Measurements from ENCODE around the gene ZFYVE21.

ZFYVE21 gene

DNA sequence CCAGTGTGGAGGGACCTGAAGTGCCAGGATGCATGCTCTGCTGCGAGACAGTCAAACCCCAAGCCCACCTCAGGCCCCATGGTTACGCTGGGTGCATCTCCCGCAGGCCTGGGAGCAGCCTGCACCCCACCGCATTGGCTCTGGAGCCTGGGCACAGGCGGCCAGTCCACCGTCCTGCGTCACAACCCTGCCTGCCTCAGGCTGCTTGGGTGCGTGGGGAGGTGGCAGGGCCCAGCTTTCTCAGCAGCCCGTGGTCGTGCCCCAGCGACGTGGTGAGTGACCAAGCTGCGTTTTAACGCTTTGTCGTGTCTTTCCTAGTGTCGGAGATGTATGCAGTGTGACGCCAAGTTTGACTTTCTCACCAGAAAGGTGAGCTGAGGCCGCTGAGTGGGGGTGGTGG is 10.9 kb downstream of the ZFYVE21 start:
- no peak for DNase-seq

DNA sequence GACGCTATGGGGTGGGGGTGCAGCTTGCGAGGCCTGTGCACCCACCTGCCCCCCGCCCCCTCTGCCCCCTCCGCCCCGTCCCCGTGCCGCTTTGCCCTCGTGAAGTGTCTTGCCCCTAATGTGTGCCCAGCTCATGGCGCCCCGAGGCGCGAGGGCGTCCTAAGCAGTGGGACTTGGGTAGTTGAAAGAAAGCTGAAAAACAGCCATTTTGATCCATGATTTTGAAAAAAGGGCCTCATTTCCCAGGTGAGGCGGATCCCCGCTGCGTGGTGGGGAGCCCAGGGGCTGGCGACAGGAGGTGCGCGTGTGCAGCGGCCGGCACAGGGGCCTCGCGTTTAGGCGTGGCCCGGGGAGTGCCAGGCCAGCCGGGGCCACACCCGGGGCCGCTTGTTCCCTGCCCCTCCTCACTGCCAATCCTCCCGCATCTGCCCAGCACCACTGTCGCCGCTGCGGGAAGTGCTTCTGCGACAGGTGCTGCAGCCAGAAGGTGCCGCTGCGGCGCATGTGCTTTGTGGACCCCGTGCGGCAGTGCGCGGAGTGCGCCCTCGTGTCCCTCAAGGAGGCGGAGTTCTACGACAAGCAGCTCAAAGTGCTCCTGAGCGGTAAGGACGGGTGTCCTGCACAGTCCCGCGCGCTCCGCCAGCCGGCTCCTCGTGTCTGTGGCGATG is 11.8 kb downstream of the ZFYVE21 start:
- DNase-seq: no peak

DNA sequence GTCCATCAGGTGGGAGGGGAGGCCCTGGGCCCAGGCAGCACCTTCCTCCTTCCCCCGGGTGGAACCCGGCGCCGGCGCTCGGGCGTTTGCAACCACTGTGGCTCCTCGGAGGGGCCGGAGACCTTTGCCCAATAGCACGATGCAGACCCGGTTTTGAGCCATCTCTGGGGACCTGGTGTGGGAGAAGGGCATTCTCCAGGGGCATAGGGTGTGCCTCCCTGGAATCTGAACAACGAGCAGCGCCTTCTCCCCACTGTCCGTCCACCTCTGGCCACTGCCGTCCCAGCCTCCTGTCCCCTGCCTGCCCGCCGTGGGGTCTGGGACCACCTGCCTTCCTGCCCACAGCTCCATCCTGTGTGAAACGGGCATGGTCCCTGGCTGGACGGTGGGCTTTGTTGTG is 12.5 kb downstream of the ZFYVE21 start:
- no peak for DNase-seq

DNA sequence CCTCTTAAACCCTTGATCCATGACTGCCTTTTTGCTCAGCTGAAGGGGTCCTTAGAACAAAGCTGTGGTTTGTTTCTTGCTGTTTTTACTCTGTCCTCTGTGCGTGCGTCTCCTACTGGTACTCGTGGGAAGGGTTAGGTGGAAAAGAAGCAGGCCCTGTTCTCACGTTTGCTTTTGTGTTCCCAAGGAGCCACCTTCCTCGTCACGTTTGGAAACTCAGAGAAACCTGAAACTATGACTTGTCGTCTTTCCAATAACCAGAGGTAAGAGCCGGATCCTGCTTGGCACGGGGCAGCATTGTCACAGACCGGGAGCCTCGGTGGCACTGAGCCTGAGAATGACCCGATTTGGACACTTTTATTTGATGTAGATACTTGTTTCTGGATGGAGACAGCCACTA is 13.1 kb downstream of the ZFYVE21 start:
- DNase-seq: no peak

DNA sequence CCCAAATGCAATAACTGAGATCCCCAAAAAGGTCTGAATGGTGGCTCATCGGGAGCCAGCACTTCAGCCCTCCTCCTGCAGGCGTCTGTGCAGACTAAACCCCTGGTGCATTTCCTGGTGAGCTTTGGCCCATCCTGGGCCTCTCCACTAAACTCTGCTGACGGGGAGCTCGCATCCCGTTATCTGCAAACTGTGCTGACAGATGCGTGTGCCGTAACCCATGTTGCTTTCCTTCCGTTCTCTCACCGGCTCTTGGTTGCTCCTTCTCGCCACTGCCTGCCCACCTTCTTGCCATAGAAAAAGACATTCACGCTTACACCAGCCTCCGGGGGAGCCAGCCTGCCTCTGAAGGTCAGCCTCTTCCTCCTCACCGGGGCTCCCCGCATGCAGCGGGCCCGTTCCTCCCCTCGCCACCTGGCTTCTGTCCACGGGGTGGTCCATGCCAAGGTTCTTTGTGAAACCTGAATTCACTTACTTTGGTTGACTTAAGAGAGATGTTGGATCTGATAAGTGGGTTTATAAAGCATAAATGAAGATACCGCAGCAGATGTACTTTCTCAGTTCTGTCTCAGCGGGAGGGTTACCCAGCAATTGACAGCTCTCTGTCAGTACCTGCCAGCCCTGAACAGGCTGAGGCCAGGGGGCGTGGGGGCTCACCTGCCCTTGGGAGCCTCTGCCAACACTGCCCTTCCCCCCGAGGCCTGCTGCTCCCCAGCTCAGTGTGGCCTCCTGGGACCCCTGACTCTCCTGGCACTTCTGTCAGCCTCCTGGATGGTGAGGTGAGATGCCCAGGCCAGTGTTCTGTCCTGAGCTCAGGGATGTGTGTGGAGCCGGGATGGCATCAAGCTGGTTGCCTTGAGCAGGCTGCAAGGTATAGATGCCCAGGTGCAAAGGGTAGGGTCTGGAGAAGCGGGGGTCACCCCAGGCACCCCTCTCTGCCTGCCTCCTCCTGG is 14.2 kb downstream of the ZFYVE21 start:
- no peak for DNase-seq

DNA sequence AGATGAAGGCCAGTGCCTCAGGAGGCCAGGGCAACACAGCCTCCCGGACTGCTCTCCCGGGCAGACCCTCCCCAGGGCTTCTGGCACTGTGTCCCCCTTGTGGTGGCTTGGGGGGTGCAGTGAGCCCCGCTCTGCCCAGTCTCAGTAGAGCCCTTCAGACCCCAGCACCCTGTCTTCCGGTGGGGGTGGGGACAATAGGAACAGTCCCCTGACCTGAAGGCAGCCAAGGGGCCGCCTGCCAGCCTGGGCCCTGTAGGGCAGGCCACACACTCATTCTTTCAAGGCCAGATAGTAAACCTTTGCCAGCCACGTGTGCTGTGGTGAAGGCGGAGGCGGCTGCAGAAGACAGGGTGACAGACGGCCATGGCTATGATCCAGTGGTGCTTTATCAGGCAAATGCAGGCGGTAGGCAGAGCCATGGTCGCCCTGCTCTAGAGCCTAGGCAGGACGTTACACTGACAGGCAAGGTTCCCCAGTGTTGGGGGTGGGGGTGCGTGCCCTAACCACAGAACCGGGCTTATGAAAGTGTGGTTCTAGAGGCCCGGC is 15.0 kb downstream of the ZFYVE21 start:
- DNase-seq: no peak

DNA sequence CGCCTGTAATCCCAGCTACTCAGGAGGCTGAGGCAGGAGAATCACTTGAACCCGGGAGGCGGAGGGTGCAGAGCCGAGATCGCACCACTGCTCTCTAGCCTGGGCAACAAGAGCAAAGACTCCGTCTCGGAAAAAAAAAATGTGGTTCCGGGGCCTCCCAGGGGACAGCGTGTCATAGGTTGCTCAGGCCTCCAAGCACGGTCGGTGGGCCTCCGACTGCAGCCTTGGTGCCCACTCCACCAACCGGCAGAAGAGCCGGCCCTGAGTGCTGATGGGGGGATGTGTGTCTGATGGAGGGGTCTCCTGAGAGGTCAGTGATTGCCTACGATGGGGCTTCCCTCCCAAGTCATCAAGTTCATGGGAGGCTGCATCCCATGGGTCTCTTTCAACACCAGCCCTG is 15.9 kb downstream of the ZFYVE21 start:
- no peak for DNase-seq

DNA sequence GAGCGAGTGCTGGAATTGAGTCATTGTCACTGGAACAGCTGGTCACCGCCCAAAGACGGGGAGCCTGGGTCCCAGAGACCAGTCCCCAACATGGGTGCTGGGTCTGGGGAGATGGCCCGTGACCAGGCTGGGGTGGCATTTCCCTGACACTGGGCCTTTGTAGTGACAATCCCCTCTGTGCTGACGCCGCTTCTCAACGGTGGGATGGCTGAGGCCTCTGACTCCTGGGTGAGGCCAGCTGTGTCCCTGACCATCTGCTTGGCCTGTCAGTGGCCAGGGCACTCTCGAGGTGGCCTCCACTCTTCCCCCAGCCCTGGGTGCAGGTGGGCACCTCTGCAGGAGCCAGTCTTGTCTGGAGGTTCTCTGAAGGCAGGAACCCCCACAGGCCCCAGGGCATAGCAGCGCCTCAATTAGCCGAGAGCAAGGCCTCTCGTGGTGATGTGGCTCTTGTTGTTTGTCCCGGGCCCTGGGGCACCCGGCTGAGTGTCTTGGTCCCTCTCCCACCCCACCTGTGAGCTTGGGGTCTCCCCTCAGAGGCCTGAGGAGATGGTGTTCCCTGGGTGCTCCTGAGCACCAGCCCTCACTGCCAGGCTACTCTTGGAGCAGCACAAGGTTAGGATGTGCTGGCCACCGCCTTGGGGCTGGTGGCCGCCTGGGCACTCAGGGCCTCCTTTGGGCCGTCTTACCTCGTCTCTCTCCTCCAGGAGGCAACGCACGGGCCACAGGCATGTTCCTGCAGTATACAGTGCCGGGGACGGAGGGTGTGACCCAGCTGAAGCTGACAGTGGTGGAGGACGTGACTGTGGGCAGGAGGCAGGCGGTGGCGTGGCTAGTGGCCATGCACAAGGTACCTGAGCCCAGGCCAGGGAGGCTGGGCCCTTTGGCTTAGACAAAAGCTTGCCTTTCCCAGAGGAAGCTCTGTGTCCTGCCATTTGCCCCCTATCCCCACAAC is 16.6 kb downstream of the ZFYVE21 start:
- no peak for DNase-seq

DNA sequence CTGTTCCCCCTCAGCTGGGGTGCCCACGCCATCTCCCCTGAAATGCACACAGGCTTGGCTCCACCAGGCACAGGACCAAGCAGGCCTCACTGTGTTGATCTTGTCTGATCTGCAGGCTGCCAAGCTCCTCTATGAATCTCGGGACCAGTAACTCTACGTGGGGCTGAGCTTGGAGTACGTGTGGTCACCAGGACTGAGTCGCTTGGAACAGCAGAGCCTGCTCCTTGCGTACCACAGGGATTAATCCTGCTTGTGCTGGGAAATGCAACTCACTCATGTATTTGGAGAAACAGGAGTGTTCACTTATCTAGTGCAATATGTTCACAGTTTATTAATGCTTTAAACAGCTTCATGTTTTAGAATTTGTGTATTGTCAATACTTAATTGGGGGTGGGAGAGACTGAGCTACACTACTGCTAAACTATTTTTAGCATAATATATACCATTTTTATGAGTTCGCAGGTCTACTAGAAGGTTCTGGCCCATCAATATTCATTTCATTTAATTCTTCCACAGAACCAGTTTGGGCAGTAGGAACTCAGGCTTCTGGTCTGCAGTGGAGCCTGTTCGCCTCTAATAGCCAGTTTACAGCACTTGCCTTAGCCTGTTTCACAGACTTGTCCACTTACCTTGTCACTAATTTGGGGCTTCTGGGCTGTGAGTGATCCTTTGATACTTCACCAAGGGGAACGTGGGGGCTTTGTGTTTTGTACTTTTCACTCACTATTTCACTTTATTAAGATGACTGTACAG is 17.4 kb downstream of the ZFYVE21 start:
- DNase-seq: no peak

DNA sequence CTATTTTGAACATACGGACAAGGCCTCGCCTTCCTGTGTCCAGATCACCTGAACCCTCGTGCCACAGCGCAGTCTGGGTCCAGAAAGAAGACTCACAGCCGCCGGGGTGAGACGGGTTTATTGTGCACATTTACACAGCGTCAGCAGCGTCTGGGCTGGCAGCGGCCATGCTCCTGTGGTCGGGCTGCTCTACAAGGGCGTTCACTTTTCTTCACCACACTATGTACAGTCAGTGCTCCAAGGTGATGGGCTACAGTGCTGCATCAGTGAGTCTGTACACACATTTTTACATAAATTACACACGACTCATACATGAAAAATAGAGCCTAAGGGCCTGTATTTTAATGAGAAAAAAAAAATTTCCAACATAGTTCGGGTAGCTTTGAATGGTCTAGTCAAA is 18.0 kb downstream of the ZFYVE21 start:
- no peak for DNase-seq

DNA sequence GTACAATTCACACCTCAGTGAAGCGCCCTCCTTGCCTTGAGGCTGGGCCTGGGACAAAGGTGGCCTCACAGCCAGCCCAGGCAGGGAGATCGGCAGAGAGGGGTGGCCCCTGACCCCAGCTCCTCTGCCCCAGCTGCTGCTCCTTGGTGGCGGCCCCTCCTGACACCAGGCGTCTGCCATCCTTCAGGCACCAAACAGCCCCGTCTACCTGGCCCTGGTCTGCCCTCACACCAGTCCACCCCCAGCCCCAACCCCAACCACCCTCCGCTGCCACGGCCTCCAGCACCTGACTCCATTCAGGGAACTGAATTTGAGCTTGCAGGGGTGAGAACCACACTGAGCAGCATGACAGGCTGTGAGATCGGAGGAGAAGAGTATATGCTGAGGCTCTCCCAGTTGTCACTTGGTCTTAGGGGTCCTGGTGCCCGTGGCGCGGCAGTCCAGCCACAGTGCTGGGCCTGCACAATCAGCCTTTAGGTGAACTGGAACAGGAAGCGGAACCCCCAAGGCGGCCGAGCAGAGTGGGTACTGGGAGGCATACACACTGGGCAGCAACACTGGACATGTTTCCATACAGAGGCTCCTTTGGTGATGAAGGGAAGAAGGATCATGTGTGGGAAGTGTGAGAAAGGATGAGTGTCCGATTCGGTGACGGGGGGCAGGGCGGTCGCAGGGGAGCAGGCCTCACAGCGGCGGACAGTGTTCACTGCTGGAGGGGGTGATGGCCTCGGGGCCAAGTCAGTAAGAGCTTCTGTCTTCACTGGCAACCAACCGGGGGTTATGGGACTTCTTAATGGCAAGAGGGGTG is 18.7 kb downstream of the ZFYVE21 start:
- no peak for DNase-seq

DNA sequence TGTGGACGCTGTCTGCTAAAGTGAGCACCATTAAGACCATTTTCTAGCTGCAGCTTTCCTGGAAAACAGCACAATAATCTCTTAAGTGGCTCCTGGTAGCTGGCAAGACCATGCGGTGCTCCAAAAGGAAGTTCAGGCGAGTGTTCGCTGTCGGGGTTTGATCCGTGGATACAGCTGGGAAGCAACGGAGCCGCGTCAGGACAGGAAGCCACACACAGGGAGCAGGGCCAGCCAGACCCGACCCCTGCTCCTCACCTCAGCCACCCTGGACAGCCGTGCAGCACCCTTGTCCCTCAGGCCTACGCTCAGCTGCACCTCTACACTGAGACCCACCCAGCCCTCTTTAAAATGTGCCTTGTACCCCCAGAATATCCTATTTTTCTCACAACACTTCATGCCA is 19.4 kb downstream of the ZFYVE21 start:
- DNase-seq: no peak

DNA sequence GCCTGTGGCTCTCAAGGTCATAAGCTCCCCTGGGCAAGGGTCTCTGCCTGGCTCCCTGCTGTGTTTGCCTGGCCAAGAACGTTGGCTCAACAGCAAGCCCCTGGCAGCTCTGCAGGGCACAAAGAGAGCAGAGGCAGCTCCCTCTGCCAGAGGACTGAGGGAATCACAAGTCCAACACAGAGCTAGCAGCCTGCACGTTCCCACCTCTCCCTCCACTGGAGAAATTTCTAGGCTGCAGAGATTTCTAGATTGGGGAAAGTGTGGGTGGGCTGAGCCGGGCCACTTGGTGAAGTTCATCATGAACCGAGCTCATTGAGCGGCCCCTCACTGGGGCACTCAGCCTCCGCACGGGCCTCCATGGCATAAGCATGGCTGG is 19.8 kb downstream of the ZFYVE21 start:
- DNase-seq: no peak

DNA sequence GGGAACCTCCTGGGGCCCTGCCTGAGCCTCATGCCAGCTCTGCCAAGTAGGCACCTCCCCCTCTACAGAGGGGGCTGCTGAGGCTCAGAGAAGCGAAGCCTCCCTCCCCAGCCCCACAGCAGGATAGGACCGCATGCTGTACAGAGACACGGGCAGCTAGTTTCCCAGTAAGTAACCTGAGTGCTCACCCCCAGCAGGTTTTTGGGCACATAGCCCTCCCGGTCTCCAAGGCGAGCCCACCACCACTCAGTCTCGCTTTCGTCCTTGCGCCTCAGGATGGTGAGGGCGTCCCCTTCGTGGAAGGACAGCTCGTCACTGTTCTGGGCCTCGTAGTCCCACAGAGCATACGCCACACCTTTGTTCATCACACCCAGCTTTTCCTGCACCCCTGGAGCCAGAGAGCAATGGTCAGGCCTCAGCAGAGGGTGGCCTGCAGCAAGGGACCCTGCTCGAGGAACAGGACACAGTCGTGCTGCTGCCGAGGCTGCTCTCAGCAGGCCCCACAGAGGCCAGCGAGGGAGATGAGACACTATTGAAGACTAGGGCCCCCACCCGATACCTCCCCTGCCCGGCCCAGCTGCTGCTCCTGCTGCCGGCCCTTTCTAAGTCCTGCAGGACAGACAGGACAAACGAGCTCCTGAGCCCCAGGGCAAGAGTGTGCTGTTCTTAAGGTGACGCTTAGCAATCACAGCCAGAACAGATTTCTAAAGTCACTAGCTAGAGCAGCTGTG is 20.4 kb downstream of the ZFYVE21 start:
- no peak for DNase-seq

DNA sequence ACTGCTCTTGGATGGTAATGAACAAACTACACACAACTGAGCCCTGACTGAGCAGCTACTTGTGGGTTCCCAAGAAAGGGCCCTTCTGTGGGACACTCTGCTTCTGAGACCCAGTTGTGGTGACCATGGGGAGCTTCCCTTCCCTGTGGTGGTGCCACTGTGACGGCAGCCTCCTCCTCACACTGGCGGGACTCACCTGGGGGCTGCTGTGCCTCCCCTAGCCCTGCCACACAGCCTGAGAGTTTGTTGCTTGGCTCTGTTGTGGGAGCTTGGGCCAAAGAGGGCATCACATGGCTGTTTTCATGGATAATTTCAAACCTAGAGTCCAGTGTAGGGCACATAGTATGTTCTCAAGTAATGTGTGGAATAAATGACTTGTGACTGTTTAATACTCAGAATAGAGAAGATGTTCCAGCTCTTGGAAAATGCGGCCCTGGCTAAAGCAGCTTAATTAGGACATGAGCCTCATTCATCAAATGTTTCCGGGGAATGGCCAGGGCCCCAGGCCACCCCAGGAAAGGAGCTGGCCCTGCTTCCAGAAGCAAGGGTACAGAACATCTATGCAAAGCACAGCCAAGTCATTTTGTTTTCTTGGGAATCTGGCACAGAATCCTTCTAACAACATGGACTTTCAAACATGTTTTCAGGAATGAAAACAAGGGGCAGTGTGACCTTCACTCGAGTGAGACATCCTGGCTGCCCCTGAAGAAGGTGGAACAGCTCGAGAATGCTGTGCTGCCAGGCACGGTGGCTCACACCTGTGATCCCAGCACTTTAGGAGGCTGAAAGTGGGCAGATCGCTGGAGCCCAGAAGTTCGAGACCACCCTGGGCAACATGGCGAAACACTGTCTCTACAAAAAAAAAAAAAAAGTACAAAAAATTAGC is 21.2 kb downstream of the ZFYVE21 start:
- no peak for DNase-seq

DNA sequence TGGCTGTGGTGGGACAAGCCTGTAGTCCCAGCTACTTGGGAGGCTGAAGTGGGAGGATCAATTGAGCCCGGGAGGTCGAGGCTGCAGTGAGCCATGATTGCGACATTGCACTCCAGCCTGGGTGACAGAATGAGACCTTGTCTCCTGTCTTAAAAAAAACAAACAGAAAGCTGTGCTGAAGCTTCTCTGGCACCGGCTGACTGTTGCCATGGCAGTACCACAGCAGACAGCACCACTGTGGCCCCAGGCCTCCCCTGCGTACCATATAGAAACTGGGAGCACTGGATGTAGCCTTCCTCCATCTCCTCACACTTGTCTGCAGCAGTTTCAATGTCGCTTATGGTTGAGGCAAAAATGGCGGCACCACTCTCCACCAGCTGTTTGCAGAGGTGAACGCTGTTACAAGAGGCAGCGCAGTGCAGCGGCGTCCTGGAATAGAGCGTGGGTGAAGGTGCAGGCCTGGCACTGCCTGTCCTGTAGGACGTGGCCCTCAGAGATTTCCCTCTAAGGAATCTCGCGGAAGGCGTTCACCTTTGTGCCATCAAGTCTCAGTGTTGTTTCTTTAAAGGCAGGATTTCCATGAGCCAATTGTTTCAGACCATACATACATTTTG is 21.9 kb downstream of the ZFYVE21 start:
- no peak for DNase-seq

DNA sequence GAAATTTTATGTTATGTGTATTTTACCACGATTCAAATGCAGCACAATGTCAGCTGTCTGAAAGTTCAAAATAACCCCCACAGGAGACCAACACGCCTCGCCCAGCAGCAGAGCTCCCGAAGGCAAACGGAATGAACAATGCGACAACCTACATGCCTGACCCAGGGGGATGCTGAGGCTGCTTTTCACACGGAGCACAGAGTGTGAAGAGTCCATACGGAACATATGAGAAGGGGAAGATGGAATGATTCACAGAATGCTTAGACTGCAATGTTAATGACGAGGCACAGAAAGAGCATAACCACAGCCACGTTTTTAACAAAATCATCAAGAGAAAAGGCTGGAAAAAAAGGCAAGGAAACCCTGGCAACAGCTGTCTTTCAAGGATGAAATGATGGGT is 22.6 kb downstream of the ZFYVE21 start:
- no peak for DNase-seq

DNA sequence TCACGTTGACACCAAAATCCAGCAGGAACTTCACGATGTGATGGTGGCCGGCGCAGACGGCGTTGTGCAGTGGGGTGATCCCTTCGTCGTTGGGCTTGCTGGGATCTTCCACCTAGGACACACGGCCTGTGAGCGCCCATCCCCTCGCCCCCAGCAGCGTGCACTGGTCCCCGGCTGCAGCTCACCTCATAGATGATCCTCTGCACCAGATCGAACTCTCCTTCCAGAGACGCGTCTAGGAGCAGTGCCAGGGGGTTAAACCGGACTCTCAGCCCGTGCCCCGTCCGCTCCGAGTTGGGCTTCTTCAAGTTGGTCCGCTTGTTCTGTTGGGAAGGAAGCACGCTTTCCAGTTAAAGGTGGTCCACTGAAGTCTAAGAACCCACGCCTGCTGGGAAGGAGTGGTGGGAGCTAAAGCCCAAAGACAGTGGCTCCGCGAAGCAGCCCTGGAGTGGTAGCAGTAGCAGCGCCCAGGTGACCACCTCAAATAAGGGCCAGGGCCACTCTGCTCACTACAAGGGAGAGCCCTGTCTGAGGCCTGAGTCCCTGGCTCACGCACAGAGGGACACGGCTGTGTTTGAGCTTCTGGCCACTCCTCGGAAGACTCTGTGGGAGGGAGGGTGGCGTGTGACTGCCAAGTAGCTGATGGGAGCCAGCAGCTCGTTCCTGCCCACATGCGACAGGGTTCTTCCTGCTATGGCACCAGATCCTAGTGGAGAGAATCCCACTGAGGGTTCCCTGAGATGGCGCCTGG is 23.3 kb downstream of the ZFYVE21 start:
- no peak for DNase-seq

DNA sequence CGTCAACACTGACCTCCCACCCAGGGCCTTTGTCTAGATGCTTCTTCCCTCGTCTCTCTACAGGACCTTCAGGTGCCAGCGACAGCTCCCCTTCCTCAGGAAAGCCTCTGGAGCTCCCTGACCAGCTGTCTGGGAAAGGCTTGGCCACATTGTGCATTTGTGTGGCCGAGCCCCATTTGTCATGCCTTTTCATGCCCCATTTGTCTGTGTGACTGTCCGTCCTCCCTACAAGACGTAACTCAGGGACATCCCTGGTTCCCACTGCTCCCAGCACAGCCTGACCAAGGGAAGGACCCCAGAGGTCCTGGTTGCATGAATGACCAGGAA is 23.8 kb downstream of the ZFYVE21 start:
- no peak for DNase-seq
